H9 (cell line): Measurements from ENCODE around the gene ARHGAP45. TPM values are rescaled to one million over a fixed set of nuclear protein-coding genes. Genes with fewer than 3 reads are reported as not detected.

ENCODE experiments used
- DNase-seq: peaks from one replicate; pipeline ENCODE4 v3.0.0-alpha.2; 2017
- H2AFZ ChIP-seq: one replicate; pipeline ENCODE4 v1.6.1; 2013; ENCODE audit warnings: mild to moderate bottlenecking, low read length, control low read depth, moderate library complexity
- H2AK5ac ChIP-seq: 2 replicates; pipeline ENCODE4 v1.6.1; 2013; ENCODE audit warnings: low read length, control low read depth, mixed read lengths; ENCODE audit not compliant: insufficient read length
- H2BK120ac ChIP-seq: one replicate; pipeline ENCODE4 v1.6.1; 2013; ENCODE audit warnings: low read depth, mild to moderate bottlenecking, low read length, control low read depth, inconsistent platforms; ENCODE audit not compliant: poor library complexity, severe bottlenecking
- H2BK12ac ChIP-seq: 2 replicates; pipeline ENCODE4 v1.6.1; 2013; ENCODE audit warnings: low read length, control low read depth, mixed read lengths, low read depth; ENCODE audit not compliant: insufficient read length
- H2BK15ac ChIP-seq: 2 replicates; pipeline ENCODE4 v1.6.1; 2013; ENCODE audit warnings: low read depth, low read length, control low read depth
- H2BK20ac ChIP-seq: one replicate; pipeline ENCODE4 v1.6.1; 2013; ENCODE audit warnings: low read depth, mild to moderate bottlenecking, low read length, control low read depth, inconsistent platforms; ENCODE audit not compliant: poor library complexity, severe bottlenecking
- H2BK5ac ChIP-seq: 2 replicates; pipeline ENCODE4 v1.6.1; 2013; ENCODE audit warnings: low read length, control low read depth, mixed read lengths; ENCODE audit not compliant: insufficient read length
- H3K14ac ChIP-seq: 2 replicates; pipeline ENCODE4 v1.6.1; 2013; ENCODE audit warnings: low read length, control low read depth; ENCODE audit not compliant: insufficient read depth
- H3K18ac ChIP-seq: 2 replicates; pipeline ENCODE4 v1.6.1; 2013; ENCODE audit warnings: low read depth, mild to moderate bottlenecking, mixed read lengths, low read length, control low read depth; ENCODE audit not compliant: insufficient read length
- H3K23ac ChIP-seq: 2 replicates; pipeline ENCODE4 v1.6.1; 2013; ENCODE audit warnings: low read length, control low read depth, mixed read lengths, low read depth; ENCODE audit not compliant: insufficient read length
- H3K23me2 ChIP-seq: 2 replicates; pipeline ENCODE4 v1.6.1; 2013; ENCODE audit warnings: low read depth, mild to moderate bottlenecking, mixed read lengths, low read length, control low read depth; ENCODE audit not compliant: insufficient read length, poor library complexity, severe bottlenecking
- H3K27ac ChIP-seq: 2 replicates; pipeline ENCODE4 v1.5.1; 2013; ENCODE audit warnings: low read length, control low read depth, mixed read lengths, low read depth; ENCODE audit not compliant: insufficient read length
- H3K27me3 ChIP-seq: 2 replicates; pipeline ENCODE4 v1.6.1; 2013; ENCODE audit warnings: low read length, control low read depth, inconsistent platforms; ENCODE audit not compliant: insufficient read depth
- H3K4ac ChIP-seq: 2 replicates; pipeline ENCODE4 v1.6.1; 2013; ENCODE audit warnings: low read depth, mild to moderate bottlenecking, control low read depth, inconsistent platforms, low read length, moderate library complexity
- H3K4me1 ChIP-seq: 2 replicates; pipeline ENCODE4 v1.6.1; 2013; ENCODE audit warnings: low read length, control low read depth, inconsistent platforms; ENCODE audit not compliant: insufficient read depth
- H3K4me2 ChIP-seq: 2 replicates; pipeline ENCODE4 v1.6.1; 2013; ENCODE audit warnings: low read length, control low read depth, mixed read lengths; ENCODE audit not compliant: insufficient read length, insufficient read depth
- H3K56ac ChIP-seq: 2 replicates; pipeline ENCODE4 v1.6.1; 2013; ENCODE audit warnings: low read depth, mild to moderate bottlenecking, mixed read lengths, low read length, control low read depth; ENCODE audit not compliant: insufficient read length
- H3K79me1 ChIP-seq: 2 replicates; pipeline ENCODE4 v1.6.1; 2013; ENCODE audit warnings: low read depth, mild to moderate bottlenecking, moderate library complexity, low read length, control low read depth, inconsistent platforms; ENCODE audit not compliant: insufficient read depth, poor library complexity, severe bottlenecking
- H3K79me2 ChIP-seq: 2 replicates; pipeline ENCODE4 v1.6.1; 2013; ENCODE audit warnings: low read length, control low read depth, inconsistent platforms; ENCODE audit not compliant: insufficient read depth
- H3K9ac ChIP-seq: 2 replicates; pipeline ENCODE4 v1.6.1; 2013; ENCODE audit warnings: low read length, control low read depth, mixed read lengths; ENCODE audit not compliant: insufficient read length; ENCODE audit errors: extremely low read depth
- H3K9me3 ChIP-seq: one replicate; pipeline ENCODE4 v1.6.1; 2013; ENCODE audit warnings: low read depth, low read length, inconsistent platforms; ENCODE audit not compliant: control insufficient read depth
- H3T11ph ChIP-seq: one replicate; pipeline ENCODE4 v1.6.1; 2013; ENCODE audit warnings: mild to moderate bottlenecking, low read length, control low read depth, inconsistent platforms
- H4K20me1 ChIP-seq: one replicate; pipeline ENCODE4 v1.6.1; 2013; ENCODE audit not compliant: control insufficient read depth, insufficient read length, insufficient read depth
- H4K5ac ChIP-seq: 2 replicates; pipeline ENCODE4 v1.6.1; 2013; ENCODE audit warnings: low read depth, mild to moderate bottlenecking, mixed read lengths, low read length, control low read depth; ENCODE audit not compliant: insufficient read length
- H4K8ac ChIP-seq: replicated peaks from 2 replicates; pipeline ENCODE4 v1.6.1; 2013; ENCODE audit warnings: low read length, control low read depth, mixed read lengths, low read depth; ENCODE audit not compliant: insufficient read length
- H4K91ac ChIP-seq: 2 replicates; pipeline ENCODE4 v1.6.1; 2013; ENCODE audit warnings: low read depth, mild to moderate bottlenecking, moderate library complexity, mixed read lengths, low read length, control low read depth; ENCODE audit not compliant: insufficient read length
- H3K27ac Mint-ChIP-seq, 3 experiments: 2 replicates in 2 of 3; 3 replicates in 1 of 3; pipeline ENCODE4 v1.8.0; 2020 to 2021; ENCODE audit warnings: mixed read lengths in 3 of 3, mild to moderate bottlenecking in 1 of 3, moderate library complexity in 1 of 3
- H3K27me3 Mint-ChIP-seq: 2 replicates; pipeline ENCODE4 v1.8.0; 2021; ENCODE audit warnings: low read depth, mild to moderate bottlenecking, moderate library complexity, mixed read lengths
- H3K36me3 Mint-ChIP-seq, 3 experiments: 2 replicates in 2 of 3; 3 replicates in 1 of 3; pipeline ENCODE4 v1.8.0; 2020 to 2021; ENCODE audit warnings: low read depth in 3 of 3, mixed read lengths in 3 of 3; ENCODE audit not compliant: insufficient read depth in 1 of 3
- H3K4me1 Mint-ChIP-seq, 2 experiments: 2 replicates each; pipeline ENCODE4 v1.8.0; 2020; ENCODE audit warnings: mixed read lengths in 2 of 2
- H3K4me3 Mint-ChIP-seq, 2 experiments: 2 replicates in 1 of 2; 3 replicates in 1 of 2; pipeline ENCODE4 v1.8.0; 2020 to 2021; ENCODE audit warnings: mild to moderate bottlenecking in 2 of 2, mixed read lengths in 2 of 2, moderate library complexity in 1 of 2
- H3K9me3 Mint-ChIP-seq, 2 experiments: 2 replicates in 1 of 2; 3 replicates in 1 of 2; pipeline ENCODE4 v1.8.0; 2020; ENCODE audit warnings: mild to moderate bottlenecking in 2 of 2, mixed read lengths in 2 of 2, moderate library complexity in 1 of 2
- WGBS: extraction: QIAGEN DNeasy Blood & Tissue Kit; methylation state at CpG from one replicate; pipeline ENCODE4 v1.1.7; 2013; ENCODE audit warnings: missing lambda C conversion rate, low lambda C conversion rate, mixed read lengths; ENCODE audit not compliant: insufficient read length; ENCODE audit errors: extremely low coverage; 5-methylcytosine and 5-hydroxymethylcytosine counted together
- total RNA-seq: library from RNA; stranded (reverse); gene quantifications from 2 replicates; pipeline ENCODE4 v1.2.1, GENCODE V29; 2021
- TF ChIP-seq, protein P1 (sequence below): fragments of 200-600 bp; sonication (generic); conservative IDR thresholded peaks from 3 replicates; pipeline ENCODE4 v1.8.0; 2021; ENCODE audit warnings: antibody characterized with exemption, mild to moderate bottlenecking

ARHGAP45 gene
- total RNA-seq, 1 experiment from 2014 or later = 39.8 TPM

DNA sequence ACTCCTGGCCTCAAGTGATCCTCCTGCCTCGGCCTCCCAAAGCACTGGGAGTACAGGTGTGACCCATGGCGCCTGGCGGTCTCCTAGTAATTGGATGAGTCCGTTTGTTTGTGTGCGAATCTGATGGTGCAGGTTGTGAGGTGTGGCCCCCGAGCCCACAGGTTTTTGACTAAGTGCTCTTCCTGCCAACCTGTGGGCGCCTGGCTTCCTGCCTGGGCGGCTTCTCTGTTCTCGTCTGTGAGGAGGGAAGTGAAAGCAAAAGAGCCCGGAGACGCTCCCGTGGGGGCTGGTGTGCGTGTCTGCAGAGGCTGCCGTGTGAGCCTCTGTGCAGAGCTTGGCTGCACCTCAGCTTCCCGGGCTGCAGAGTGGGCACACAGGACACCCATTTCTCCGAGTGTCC lies 10.0 kb downstream of the ARHGAP45 start:
- DNase-seq = no peak
- H3K56ac ChIP-seq = no peak overlapping the region
- no peak overlapping the region for H3K18ac ChIP-seq
- TF ChIP-seq, protein P1, sequence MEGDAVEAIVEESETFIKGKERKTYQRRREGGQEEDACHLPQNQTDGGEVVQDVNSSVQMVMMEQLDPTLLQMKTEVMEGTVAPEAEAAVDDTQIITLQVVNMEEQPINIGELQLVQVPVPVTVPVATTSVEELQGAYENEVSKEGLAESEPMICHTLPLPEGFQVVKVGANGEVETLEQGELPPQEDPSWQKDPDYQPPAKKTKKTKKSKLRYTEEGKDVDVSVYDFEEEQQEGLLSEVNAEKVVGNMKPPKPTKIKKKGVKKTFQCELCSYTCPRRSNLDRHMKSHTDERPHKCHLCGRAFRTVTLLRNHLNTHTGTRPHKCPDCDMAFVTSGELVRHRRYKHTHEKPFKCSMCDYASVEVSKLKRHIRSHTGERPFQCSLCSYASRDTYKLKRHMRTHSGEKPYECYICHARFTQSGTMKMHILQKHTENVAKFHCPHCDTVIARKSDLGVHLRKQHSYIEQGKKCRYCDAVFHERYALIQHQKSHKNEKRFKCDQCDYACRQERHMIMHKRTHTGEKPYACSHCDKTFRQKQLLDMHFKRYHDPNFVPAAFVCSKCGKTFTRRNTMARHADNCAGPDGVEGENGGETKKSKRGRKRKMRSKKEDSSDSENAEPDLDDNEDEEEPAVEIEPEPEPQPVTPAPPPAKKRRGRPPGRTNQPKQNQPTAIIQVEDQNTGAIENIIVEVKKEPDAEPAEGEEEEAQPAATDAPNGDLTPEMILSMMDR = no peak
- H3K23me2 ChIP-seq = no peaks in the 10 kb centered on the region
- Mint-ChIP-seq H3K36me3 (peaks cover 9 to 49% (median 40%) of the 10 kb centered on the region in 3 experiments), H3K4me1 (peaks cover 2 to 10% of the 10 kb centered on the region in 2 experiments; a peak in 2 of 4 replicates), H3K4me3 (no peak overlapping the region), H3K9me3 (no peaks in the 10 kb centered on the region), H3K27ac (no peak overlapping the region), H3K27me3 (peaks cover 7% of the 10 kb centered on the region)
- no peak overlapping the region for H3K4me2 ChIP-seq
- H4K91ac ChIP-seq = no peak overlapping the region
- H4K5ac ChIP-seq = no peak overlapping the region
- H3K27ac ChIP-seq = no peak overlapping the region
- no peak overlapping the region for H3K14ac ChIP-seq
- H4K8ac ChIP-seq = no peak overlapping the region
- H3K4me1 ChIP-seq = no peaks in the 10 kb centered on the region
- H3K4ac ChIP-seq = no peak overlapping the region
- H3K23ac ChIP-seq = no peak overlapping the region
- no peak overlapping the region for H2BK120ac ChIP-seq
- H3K79me1 ChIP-seq = no peaks in the 10 kb centered on the region
- no peak overlapping the region for H2AFZ ChIP-seq
- H4K20me1 ChIP-seq = no peaks in the 10 kb centered on the region
- no peak overlapping the region for H2BK5ac ChIP-seq
- H3K27me3 ChIP-seq = no peaks in the 10 kb centered on the region
- no peak overlapping the region for H2BK20ac ChIP-seq
- WGBS = no CpG with 5 or more reads among the region's 16 CpGs
- H3K79me2 ChIP-seq = no peaks in the 10 kb centered on the region
- no peaks in the 10 kb centered on the region for H3K9me3 ChIP-seq
- H2BK15ac ChIP-seq = no peak overlapping the region
- no peak overlapping the region for H3K9ac ChIP-seq
- no peak overlapping the region for H3T11ph ChIP-seq
- no peak overlapping the region for H2BK12ac ChIP-seq
- no peak overlapping the region for H2AK5ac ChIP-seq
